Fibroblast of lung (primary cell): ENCODE results near the gene WDR4.

Experiments
- EZH2 ChIP-seq: IDR thresholded peaks from 2 replicates; pipeline ENCODE4 v1.5.1; 2012; ENCODE audit warnings: low read length, control low read depth, mild to moderate bottlenecking; ENCODE audit errors: missing control alignments
- TF ChIP-seq, protein P1 (sequence below), 2 donors: IDR thresholded peaks in 1 of 2; conservative IDR thresholded peaks in 1 of 2; 1 replicate in 1 of 2; 2 replicates in 1 of 2; pipeline ENCODE4 v1.5.1; 2011 to 2012; ENCODE audit warnings: low read length in 2 of 2, control low read depth in 1 of 2, inconsistent platforms in 1 of 2, low read depth in 1 of 2, mild to moderate bottlenecking in 1 of 2

DNA sequence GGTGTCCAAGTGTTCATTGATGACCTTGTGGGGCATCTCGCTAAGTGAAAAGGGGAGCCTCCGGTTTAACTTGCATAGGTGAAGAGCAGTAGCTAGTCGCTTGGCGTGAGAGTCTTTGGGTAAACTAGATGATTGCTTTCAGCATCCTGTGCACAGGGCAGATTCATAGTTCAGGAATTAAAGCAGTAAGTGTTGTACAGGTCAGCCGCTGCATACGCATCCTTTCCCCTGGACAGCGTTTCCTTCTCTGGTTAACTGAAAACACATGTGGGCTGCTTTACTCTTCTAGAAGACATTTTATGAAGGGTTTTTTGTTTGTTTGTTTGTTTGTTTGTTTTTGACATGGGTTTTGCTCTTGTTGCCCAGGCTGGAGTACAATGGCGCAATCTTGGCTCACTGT is 25.9 kb upstream of the WDR4 start:
- TF ChIP-seq, protein P1, sequence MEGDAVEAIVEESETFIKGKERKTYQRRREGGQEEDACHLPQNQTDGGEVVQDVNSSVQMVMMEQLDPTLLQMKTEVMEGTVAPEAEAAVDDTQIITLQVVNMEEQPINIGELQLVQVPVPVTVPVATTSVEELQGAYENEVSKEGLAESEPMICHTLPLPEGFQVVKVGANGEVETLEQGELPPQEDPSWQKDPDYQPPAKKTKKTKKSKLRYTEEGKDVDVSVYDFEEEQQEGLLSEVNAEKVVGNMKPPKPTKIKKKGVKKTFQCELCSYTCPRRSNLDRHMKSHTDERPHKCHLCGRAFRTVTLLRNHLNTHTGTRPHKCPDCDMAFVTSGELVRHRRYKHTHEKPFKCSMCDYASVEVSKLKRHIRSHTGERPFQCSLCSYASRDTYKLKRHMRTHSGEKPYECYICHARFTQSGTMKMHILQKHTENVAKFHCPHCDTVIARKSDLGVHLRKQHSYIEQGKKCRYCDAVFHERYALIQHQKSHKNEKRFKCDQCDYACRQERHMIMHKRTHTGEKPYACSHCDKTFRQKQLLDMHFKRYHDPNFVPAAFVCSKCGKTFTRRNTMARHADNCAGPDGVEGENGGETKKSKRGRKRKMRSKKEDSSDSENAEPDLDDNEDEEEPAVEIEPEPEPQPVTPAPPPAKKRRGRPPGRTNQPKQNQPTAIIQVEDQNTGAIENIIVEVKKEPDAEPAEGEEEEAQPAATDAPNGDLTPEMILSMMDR (conservative IDR thresholded peaks at IDR 0.05 in 1 of 2, IDR thresholded peaks at IDR 0.05 in 1 of 2; ENCODE audit: low read depth in 1 of 2, low read length in 2 of 2) = no peak
- TF ChIP-seq EZH2 = no peak
